Measurements from ENCODE around the gene TRPC4. TPM values are rescaled to one million over a fixed set of nuclear protein-coding genes. Genes with fewer than 3 reads are reported as not detected.
A peak's percentile ranks its signal among the peaks of the same experiment; 100 is the strongest.

The TRPC4 gene
- total RNA-seq, 1 donor from 2014 or later, result 0.20 TPM

GRCh38 chr13:37662624-37663023 lies 206.9 kb downstream of the TRPC4 start:
- no peak for DNase-seq (ENCODE audit: low read depth in 2 of 2)

GRCh38 chr13:37657956-37658355 lies 211.6 kb downstream of the TRPC4 start:
- DNase-seq (ENCODE audit: low read depth in 2 of 2), result no peak

DNA sequence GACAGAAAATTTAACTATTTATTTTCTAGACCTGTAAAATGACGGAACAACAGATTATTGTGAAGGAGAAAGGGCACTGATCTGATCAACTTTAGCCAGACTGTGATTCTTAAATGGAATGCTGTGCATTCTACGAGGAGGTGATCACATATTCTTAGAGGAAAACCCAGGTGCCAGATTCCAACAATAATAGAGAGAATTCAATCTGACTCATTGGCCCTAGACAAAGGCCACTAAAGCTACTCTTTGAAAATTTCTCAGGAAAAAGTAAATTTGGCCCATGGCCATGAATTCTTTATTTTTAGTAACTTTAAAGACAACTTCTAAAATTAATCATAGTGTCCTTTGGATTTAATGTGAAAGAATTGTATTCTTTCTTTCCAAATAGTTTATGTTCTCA lies 212.4 kb downstream of the TRPC4 start:
- peak; percentile 45 to 77 for DNase-seq (ENCODE audit: low read depth in 2 of 2)

DNA sequence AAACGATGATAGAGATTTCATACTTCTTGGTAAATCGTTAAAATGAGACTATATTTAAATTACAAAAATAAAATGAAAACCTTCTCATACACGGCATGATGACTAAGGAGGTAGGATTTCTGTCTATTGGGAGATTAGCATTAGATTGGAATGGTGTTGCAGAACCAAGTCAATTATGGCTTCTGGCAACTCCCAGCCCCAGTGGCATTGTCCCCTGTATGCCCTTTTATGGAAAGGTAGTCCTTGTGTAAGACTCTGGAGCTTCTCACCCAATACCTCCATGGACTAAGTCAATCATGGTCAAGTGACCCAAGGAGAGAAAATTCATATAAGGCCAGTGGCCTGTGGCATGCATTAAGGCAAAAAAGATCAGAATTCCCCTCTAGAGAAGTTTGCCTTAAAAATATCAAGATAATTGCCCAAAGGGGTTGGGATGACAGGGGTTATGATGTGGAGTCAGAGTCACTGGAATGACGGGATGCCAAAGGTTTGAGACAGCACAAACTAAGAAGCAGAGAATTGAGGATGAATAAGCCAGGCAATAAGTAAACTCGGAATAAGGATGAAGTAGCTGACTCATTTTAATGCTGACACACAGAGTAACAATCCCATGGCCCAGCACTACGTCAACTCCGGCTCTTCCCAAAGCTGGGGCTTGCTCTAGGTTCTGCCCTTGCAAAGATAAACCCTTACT lies 213.2 kb downstream of the TRPC4 start:
- peak; percentile 5 to 85 for DNase-seq (ENCODE audit: low read depth in 2 of 2)

- no peak for DNase-seq (ENCODE audit: low read depth in 2 of 2)
Measured at GRCh38 chr13:37652596-37652995, 217.0 kb downstream of the TRPC4 start.

GRCh38 chr13:37651891-37652290 lies 217.7 kb downstream of the TRPC4 start:
- no peak for DNase-seq (ENCODE audit: low read depth in 2 of 2)

DNA sequence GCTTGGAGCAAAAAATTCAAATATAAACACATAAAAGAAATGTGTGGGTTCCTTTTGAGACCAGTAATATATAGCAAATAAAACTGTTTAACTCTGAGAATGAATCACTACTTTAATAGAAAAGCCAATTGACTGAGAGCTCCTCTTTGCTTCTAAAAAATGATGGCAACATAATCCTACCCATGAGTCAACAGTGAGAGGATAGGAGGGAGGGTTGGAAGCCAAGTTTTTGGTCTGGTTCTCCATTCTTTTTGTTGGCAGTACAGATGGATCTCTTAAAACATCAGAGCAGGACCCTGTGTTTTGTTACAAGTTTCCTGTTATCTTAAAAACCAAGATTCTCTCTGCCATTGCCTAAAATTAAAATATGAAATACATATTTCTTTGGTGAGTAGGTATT lies 221.0 kb downstream of the TRPC4 start:
- DNase-seq (ENCODE audit: low read depth in 2 of 2), result no peak

DNA sequence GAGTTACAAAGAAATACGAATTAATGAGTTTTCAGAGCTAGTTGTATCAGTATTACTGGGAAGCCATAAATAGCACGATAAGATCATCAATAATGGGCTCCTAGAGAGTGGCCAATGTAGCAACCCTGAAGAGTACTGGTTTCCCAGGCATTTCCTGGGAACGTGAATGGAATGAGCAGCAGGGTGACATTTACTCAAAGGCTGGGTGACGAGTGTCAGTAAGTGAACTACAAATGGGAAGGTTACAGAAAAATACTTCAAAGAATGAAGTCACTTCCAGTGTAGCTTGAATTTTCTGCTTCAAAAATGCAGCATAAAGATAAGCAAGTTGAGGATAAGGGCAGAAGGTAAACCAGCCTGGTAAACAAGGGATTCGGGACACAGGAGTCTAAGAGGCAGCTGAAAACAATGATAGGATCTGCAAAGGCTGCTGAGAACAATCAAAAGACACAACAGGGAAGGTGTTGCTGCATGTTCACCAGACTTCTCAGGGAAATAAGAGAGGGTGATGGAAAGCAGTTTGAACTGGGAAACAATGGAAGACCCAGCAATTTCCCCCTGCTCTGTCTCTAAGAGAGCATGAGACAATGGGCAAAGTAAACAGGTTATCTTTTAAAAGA lies 222.4 kb downstream of the TRPC4 start:
- DNase-seq (ENCODE audit: low read depth in 2 of 2), result no peak

DNA sequence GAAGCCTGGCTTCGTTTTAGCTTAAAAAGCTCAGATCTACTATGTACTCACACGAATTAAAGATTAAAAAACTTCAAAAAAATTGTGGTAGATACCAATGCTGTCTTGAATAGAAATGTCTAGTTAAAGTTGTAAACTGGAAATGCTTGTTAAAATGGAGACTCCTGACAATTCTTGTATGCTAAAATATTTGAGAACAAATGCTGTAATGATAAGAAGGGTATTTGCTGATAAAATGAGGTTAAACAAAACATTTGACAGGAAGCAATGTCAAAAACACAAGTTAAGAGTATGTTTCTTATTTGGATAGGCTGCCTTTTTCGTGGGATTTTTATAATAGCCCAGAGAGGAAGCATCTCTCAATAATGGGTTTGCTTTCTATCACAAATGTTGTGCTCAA lies 223.0 kb downstream of the TRPC4 start:
- DNase-seq (ENCODE audit: low read depth in 2 of 2), result no peak

DNA sequence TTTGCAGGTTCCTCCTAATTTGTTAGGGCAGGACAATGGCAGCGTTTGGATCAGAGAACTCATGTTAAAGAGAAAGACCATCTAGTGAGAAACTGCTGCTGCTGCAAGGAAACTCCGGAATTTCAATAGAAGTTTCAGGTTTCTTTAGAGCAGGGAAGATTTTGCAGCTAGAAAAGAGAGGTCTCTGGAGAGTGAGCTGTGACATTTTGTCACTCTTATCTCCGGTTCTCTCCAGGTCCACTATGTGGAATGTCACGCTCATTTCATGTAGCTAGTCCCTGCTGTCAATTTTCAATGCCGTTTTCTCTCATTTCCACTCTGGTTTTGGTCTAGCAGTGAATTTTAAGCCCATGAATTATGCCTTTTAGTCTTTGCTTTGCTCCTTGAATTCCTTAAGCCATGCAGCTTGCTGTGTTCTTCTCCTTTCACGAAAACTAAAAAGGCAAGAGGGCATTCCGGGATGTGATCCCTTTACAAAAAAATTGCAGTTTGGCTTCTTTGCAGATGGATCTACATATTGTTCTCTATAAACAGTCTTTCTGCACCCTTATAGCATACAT lies 224.3 kb downstream of the TRPC4 start:
- no peak for DNase-seq (ENCODE audit: low read depth in 2 of 2)

- DNase-seq (ENCODE audit: low read depth in 2 of 2), result no peak
Measured at GRCh38 chr13:37641391-37641790, 228.2 kb downstream of the TRPC4 start.

GRCh38 chr13:37640499-37640898 lies 229.1 kb downstream of the TRPC4 start:
- DNase-seq (ENCODE audit: low read depth in 2 of 2), result peak; percentile 68 to 76

DNA sequence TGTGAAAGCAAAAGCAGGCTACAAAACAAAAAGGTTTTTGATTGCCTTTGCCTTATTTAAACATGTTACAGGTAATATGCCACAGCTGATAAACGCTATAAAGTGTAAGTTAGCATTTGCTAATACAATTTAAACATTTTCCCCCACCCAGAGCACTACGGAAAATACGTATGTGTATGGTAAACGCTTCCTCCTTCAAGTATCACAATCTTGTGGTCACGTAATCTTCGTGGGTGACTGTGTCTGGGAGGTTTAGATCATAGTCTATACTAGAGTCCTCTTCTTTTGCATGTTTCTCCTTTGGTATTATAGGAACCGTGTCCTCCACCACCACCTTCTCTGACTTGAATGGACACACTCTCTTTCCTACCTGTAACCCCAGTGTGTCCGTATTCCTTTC lies 232.9 kb downstream of the TRPC4 start:
- DNase-seq (ENCODE audit: low read depth in 2 of 2), result no peak

DNA sequence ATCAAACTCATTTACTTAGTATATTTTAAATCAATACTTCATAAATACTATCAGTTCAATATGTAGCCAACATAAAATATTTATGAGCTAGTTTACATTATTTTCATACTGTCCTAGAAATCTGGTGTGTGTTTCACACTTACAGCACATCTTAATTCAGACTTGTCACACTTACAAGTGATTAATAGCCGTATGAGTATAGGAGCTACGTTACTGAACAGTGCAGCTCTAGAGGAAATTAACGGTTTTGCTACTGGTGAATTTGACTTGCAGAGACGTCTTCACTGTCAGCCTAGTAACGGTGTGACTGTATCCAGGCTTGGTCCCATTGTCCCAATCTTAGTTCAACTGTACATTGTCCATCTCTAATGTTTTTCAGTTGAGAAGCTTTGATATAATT lies 237.3 kb downstream of the TRPC4 start:
- no peak for DNase-seq (ENCODE audit: low read depth in 2 of 2)

DNA sequence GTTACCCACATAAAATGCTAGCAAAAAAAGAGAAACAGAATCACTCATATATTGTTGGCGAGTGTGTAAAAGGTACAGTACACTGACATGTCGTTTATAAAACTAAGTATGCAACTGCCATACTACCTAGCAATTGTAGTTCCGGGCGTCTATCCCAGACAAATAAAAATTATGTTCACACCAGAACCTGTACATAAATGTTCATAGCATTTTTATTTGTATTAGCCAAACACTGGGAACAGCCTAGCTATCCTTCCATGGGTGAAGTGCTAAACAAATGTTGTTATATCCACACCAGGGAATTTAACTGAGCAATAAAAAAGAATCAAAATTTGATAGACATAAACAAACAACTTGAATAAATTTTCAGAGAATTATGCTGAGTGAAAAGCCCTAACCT lies 242.1 kb downstream of the TRPC4 start:
- no peak for DNase-seq (ENCODE audit: low read depth in 2 of 2)

- no peak for DNase-seq (ENCODE audit: low read depth in 2 of 2)
Measured at GRCh38 chr13:37621811-37622361, 247.7 kb downstream of the TRPC4 start.

DNA sequence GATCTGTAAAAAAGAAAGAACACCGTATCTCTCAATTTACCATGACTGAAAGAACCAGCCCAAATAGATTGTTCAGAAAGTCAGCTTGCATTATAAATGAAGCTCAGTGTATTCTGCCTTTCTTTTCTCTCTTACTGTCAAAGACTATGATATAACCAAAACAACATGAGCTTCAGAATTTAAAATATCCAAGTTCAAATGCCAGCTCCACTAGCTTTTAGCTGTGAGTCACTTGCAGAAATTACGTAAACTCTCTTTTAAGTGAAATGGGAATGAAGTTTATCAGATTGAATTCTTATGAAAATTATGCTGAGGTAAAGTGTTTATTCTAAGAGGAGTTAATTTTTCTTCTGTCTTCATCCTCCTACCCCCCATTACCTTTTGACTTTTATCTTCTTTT lies 251.0 kb downstream of the TRPC4 start:
- DNase-seq (ENCODE audit: low read depth in 2 of 2), result peak in 1 of 2 donors; percentile 41

DNA sequence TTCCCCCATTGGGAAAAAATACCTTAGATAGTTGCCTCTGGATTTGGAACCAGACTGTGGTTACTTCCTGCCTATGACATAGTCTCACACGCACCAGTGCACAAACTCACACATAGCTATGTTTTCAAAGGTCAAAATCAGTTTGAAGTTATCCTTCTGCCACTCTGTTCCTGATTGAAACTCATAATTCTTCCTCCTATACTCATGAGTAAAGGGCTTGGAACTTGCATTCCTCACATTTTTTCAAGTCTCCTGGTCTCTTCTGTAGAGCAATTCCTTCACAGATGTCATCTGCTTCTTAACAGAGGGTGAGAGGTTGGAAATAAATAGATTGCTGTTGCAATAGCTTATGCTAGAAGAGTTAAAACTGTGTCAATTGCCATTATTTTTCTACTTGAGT lies 252.4 kb downstream of the TRPC4 start:
- peak; percentile 18 to 75 for DNase-seq (ENCODE audit: low read depth in 2 of 2)

DNA sequence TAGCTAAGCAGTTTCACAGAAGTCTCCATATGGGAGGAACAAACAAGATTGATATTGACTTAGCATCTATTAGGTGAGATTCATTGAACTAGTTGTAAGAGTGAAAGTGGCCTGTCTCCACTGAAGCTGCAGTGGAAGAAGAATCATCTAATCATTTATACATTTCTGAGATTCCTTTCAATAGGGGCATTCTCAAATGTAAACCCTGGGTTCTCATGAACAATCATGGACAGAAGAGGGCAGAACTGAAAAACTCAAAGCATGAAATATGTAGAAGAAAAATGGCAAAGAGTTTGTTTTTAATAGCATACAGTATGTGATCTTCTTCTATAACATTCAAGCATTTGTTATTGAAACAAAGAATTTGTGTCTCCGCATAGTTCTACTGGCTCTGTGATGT lies 253.4 kb downstream of the TRPC4 start:
- no peak for DNase-seq (ENCODE audit: low read depth in 2 of 2)

- DNase-seq (ENCODE audit: low read depth in 2 of 2), result no peak
Measured at GRCh38 chr13:37615276-37615675, 254.3 kb downstream of the TRPC4 start.

DNA sequence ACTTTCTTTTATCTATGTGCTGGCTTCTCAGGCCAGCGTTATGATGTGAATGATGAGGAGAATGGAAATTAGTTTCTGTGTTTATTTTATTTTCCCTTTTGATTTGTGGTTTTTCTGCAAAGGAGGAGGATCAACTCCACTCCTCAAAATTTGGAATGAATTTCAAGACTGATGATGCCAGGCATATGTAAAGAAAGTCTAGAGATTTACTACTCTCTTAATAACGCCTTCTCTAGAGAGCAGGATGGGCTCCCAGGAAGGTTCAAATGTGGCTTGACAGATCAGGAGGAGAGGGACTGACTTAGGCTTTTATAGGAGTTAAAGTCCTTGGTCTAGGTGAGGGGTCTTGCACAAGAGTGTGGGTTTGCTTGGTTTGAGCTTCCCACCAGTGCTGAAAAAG lies 255.9 kb downstream of the TRPC4 start:
- no peak for DNase-seq (ENCODE audit: low read depth in 2 of 2)

DNA sequence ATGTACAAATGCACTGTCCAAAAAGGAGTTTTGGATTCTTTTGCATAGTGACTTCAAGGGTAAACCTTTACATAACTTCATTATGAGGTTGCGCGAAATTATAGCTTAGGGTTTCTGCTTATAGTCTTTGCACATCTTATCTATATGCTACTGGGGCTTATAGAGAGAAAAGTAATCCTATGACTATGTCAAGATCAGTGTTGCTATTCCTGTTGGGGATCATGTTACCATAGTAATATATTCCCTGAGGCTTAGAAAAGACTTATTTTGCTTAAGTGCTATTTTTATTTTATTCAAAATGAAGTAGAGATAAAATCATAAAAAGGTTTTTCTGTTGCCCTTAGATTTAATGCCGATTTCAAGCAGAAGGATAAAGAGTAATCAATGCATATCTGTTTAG lies 256.3 kb downstream of the TRPC4 start:
- no peak for DNase-seq (ENCODE audit: low read depth in 2 of 2)

Measured in lung microvascular endothelial cell (primary cell).